Osteocyte (in vitro differentiated cells): ENCODE results near the gene SLC25A10. TPM values are rescaled to one million over a fixed set of nuclear protein-coding genes. Genes with fewer than 3 reads are reported as not detected.

Experiments used
- DNase-seq: peaks from one replicate; pipeline ENCODE4 v3.0.0; 2021; ENCODE audit warnings: mixed read lengths; ENCODE audit not compliant: unreplicated experiment; ENCODE audit errors: extremely low spot score
- H3K27ac Mint-ChIP-seq: one replicate; pipeline ENCODE4 v1.8.0; 2021; ENCODE audit warnings: mild to moderate bottlenecking, mixed read lengths; ENCODE audit not compliant: unreplicated experiment
- H3K27me3 Mint-ChIP-seq: one replicate; pipeline ENCODE4 v1.8.0; 2021; ENCODE audit warnings: mixed read lengths; ENCODE audit not compliant: unreplicated experiment
- H3K36me3 Mint-ChIP-seq: one replicate; pipeline ENCODE4 v1.8.0; 2021; ENCODE audit warnings: mixed read lengths; ENCODE audit not compliant: unreplicated experiment
- H3K4me1 Mint-ChIP-seq: one replicate; pipeline ENCODE4 v1.8.0; 2021; ENCODE audit warnings: mixed read lengths; ENCODE audit not compliant: unreplicated experiment
- H3K4me3 Mint-ChIP-seq: one replicate; pipeline ENCODE4 v1.8.0; 2021; ENCODE audit warnings: mild to moderate bottlenecking, moderate library complexity, mixed read lengths; ENCODE audit not compliant: unreplicated experiment
- H3K9me3 Mint-ChIP-seq: one replicate; pipeline ENCODE4 v1.8.0; 2021; ENCODE audit warnings: mixed read lengths; ENCODE audit not compliant: unreplicated experiment
- total RNA-seq: library from RNA; stranded (reverse); gene quantifications from 2 replicates; pipeline ENCODE4 v1.2.1, GENCODE V29; 2021
- TF ChIP-seq, protein P1 (sequence below): fragments of 200-600 bp; sonication (generic); IDR thresholded peaks from 2 replicates; pipeline ENCODE4 v1.5.0; 2021; ENCODE audit warnings: antibody characterized with exemption, mild to moderate bottlenecking, moderate library complexity

The SLC25A10 gene
- total RNA-seq, 1 donor from 2014 or later: 9.5 TPM

DNA sequence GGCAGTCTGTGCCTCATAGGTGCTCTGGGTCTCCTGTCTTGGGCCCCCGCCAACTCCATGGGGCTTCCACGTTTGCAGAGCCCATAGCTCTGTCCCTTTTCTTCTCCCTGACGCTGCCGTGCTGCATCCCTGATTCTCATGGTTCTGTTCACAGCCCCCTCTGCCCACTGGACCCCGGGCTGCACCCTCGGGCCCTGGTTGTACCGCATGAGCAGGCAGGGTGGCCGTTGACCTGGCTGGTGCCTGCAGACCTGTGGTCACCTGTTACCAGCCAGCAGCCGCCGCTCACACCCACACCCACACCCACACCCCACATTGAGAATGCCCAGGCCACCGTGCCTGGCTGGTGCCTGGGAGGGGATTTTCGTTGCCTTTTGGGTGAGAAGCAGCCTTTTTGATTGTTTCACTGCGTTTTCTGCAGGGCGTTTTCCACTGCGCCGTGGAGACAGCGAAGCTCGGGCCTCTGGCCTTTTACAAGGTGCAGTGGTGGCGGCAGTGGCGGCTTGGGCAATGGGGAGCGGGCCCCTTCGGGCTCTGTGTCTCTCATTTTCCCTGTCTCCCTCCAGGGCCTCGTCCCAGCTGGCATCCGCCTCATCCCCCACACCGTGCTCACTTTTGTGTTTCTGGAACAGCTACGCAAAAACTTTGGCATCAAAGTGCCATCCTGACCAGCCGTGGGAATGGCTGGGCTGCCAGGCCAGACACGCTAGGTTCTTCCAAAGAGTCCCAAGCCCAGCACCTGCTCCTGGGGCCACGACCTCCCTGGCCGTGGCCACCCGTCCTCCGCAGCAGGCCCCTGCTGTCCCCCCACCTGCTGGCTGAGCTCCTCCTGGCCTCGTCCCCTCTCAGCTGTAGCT, 7.6 kb downstream of the SLC25A10 start:
- TF ChIP-seq, protein P1, sequence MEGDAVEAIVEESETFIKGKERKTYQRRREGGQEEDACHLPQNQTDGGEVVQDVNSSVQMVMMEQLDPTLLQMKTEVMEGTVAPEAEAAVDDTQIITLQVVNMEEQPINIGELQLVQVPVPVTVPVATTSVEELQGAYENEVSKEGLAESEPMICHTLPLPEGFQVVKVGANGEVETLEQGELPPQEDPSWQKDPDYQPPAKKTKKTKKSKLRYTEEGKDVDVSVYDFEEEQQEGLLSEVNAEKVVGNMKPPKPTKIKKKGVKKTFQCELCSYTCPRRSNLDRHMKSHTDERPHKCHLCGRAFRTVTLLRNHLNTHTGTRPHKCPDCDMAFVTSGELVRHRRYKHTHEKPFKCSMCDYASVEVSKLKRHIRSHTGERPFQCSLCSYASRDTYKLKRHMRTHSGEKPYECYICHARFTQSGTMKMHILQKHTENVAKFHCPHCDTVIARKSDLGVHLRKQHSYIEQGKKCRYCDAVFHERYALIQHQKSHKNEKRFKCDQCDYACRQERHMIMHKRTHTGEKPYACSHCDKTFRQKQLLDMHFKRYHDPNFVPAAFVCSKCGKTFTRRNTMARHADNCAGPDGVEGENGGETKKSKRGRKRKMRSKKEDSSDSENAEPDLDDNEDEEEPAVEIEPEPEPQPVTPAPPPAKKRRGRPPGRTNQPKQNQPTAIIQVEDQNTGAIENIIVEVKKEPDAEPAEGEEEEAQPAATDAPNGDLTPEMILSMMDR: no peak
- Mint-ChIP-seq H3K27ac (no peak overlapping the region), H3K27me3 (peaks cover 5% of the 10 kb centered on the region), H3K4me3 (no peak overlapping the region), H3K9me3 (no peaks in the 10 kb centered on the region), H3K36me3 (no peaks in the 10 kb centered on the region), H3K4me1 (peaks cover 6% of the 10 kb centered on the region)
- peak; percentile 82 for DNase-seq

DNA sequence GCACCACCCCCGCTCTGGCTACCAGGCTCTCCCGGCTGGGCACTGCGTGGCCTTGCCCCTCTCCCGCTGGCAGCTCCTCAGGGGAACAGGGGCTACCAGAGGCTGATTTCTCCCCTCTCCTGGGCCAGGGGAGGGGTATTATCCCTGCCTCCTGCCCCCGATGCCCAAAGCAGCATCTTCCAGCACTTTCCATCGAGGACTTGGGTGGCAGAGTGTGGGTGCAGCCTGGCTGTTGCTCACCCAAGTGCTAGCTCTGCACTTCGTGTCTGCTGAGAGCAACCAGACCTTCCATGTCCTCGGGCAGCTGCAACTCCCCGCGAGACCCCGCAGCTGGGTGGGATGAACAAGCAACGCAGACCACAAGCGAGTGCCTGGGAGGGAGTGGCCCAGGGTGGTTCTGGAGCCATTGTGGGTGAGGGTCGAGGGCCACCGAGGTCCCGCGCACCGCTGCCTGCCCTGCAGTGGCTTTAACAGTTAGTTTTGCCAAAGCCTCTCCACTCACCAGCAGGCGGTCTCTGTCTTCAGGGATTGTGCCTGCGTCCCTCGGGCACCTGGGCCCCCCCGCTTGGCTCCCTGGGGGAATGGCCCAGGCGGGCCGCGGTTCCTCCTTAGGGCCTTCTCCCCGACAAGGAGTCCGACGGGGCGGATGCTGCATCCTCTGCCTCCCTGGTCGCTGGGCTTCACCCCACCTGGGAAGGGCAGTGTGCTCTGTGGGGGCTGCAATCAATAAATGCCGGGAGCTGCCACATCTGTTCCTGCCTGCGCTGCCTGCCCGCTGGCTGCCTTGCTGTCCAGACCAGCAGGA, 8.4 kb downstream of the SLC25A10 start:
- Mint-ChIP-seq H3K4me1 (peaks cover 6% of the 10 kb centered on the region), H3K27me3 (peaks cover 5% of the 10 kb centered on the region), H3K4me3 (no peak overlapping the region), H3K36me3 (no peaks in the 10 kb centered on the region), H3K27ac (no peak overlapping the region), H3K9me3 (no peaks in the 10 kb centered on the region)
- TF ChIP-seq, protein P1: no peak
- DNase-seq: peak; percentile 84

DNA sequence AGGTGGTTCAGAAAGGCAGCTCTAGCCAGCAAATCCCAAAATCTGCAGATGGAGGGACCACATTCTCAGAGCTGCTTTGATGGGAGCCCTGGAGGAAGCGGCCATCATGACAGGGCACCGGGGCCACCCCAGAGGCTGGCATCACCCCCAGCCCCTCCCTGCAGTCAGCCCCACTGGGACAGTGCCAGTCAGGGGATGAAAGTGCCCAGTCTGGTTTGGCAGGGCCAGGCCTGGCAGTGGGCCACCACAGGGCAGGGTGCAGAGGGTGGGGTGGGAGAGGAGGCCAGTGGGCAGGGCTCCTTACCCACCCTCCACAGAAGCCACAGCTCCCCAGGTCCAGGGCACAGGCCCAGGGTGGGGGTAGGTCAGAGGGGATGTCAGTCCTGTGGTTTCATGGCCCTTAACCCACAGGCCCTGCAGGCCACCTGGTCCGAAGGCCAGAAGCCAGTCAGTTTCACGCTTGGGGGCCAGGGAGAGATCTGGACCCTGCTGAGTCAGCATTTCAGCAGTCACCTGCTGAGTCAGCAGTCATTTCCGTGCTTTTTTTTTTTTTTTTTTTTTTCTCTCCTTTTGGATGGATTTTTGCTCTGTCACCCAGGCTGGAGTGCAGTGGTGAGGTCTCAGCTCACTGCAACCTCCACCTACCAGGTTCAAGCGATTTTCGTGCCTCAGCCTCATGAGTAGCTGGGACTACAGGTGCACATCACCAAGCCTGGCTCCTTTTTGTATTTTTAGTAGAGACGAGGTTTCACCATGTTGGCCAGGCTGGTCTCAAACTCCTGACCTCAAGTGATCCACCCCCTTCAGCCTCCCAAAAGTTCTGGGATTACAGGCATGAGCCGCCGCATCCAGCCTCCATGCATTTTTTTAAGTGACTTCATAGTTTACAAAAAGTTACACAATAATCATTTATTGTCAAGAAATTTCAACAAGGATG, 10.4 kb downstream of the SLC25A10 start:
- DNase-seq: peak; percentile 82
- Mint-ChIP-seq H3K27me3 (peaks cover 5% of the 10 kb centered on the region), H3K27ac (no peak overlapping the region), H3K36me3 (no peaks in the 10 kb centered on the region), H3K9me3 (no peaks in the 10 kb centered on the region), H3K4me1 (peaks cover 6% of the 10 kb centered on the region), H3K4me3 (no peak overlapping the region)
- TF ChIP-seq, protein P1: no peak

DNA sequence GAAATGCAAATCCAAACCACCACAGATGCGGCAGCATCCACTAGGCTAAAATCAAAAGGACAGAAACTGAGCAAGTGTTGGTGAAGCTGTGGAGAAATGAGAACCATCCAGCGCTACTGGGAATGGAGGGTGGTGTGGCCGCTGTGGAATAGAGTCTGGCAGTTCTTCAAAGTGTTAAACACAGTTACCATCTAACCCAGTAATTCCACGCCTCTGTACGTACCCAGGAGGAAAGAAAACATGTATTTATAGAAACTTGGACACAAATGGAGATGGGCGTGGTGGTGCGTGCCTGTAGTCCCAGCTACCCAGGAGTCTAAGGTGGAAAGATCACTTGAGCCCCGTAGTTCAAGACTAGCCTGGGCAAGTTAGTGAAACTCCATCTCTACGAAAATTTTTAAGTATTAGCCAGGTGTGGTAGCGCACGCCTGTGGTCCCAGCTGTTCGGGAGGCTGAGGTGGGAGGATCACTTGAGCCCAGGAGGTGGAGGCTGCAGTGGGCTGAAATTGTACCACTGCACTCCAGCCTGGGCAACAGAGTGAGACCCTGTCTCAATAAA, 11.6 kb downstream of the SLC25A10 start:
- Mint-ChIP-seq H3K4me3 (no peak overlapping the region), H3K9me3 (no peaks in the 10 kb centered on the region), H3K4me1 (peaks cover 6% of the 10 kb centered on the region), H3K27me3 (peaks cover 5% of the 10 kb centered on the region), H3K36me3 (no peaks in the 10 kb centered on the region), H3K27ac (no peak overlapping the region)
- TF ChIP-seq, protein P1: no peak
- DNase-seq: no peak
